KOPT-K1 (cell line): ENCODE results near the gene TMEM240.
"Not testable (repeated sequence)": the region's sequence is repeated elsewhere in the genome, so short reads cannot be mapped to it uniquely, and the experiment has no call there.

Experiments
- H3K27ac ChIP-seq: fragments of 200-600 bp; sonication (generic); 2 replicates; pipeline ENCODE4 v1.5.1; 2016; ENCODE audit warnings: antibody characterized with exemption, mild to moderate bottlenecking, low read depth, low read length; ENCODE audit not compliant: poor library complexity, severe bottlenecking
- H3K36me3 ChIP-seq: fragments of 200-600 bp; sonication (generic); 2 replicates; pipeline ENCODE4 v1.5.1; 2017; ENCODE audit warnings: antibody characterized with exemption, mild to moderate bottlenecking, low read length, moderate library complexity; ENCODE audit not compliant: insufficient read depth
- H3K9me3 ChIP-seq: fragments of 200-600 bp; sonication (generic); 2 replicates; pipeline ENCODE4 v1.5.1; 2017; ENCODE audit warnings: antibody characterized with exemption, low read length, mild to moderate bottlenecking; ENCODE audit not compliant: insufficient read depth, poor library complexity, severe bottlenecking

The TMEM240 gene

DNA sequence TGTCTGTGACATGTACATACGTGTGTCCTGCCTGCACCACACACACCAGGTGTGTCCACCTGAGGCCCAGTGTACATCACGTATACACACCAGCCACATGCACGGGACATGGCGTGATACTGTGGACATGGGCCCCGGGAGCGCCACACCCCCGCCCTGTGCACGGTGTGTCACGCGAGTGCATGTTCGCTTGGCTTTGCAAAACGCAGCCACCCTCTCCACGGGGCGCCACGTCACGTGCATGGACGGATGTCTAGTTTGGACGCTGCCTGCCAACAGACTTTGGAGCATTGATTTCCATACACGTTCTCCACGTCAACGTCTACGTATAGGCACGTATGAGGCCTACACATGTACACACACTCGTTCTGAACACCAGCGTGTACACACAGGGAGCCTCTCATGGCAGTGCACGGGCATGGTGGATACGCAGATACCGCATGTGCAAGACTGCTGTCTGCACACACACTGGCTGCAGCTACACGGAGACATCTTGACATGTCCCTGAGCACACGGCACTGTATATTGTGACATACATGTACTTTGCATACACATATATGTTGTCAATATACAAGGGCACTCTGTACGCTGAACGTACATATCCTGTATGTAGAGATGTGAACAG, 2.7 kb downstream of the TMEM240 start:
- H3K9me3 ChIP-seq, result no peaks in the 10 kb centered on the region
- H3K27ac ChIP-seq, result no peak overlapping the region
- H3K36me3 ChIP-seq, result peaks cover 53% of the 10 kb centered on the region

- Histone ChIP-seq H3K27ac (no peak overlapping the region), H3K9me3 (peaks cover 4% of the 10 kb centered on the region), H3K36me3 (peaks cover 51% of the 10 kb centered on the region)
These were observed 3.4 kb downstream of the TMEM240 start for GRCh38 chr1:1536938-1537546.

GRCh38 chr1:1536019-1536937, 4.1 kb downstream of the TMEM240 start:
- H3K36me3 ChIP-seq, result peaks cover 48% of the 10 kb centered on the region; the same call in 1 of the 2 replicates
- H3K9me3 ChIP-seq, result peaks cover 8% of the 10 kb centered on the region
- H3K27ac ChIP-seq, result no peak overlapping the region

DNA sequence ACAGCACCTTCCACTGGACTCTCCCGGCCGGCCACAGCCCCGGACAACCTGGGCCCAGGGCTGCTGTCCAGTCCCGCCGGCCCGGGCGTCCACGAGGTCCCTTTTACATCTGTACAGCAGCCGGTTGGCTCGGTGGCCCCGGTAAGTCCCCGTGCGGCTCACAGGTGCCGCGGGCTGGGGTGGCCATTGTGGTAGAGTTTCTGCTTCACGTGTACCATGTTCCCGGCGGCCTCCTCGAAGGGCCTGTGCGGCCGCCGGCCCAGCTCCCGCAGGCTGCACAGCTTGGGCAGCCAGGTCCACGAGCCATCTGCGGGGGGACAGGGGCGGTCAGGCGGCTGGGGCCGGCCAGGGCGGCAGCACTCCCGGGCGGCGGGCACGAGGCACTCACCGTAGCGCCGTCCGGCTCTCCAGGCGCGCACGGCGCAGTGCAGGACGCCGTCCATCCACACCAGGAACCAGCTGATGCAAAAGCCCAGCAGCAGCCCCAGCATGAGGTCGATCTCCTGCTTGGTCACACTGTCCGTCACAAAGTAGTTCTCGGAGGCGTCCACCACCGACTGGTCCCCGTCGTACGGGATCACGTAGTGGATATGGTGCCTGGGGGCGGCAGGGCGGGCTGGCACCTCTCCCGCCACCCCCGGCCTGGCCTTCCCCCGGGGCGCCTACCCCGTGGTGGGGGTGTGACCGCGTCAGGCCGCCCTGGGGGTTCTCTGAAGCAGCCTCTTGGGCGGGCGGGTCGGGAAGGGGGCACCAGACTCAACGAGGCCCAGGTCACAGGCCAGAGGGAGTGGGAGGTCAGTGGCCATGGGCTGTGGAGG, 5.0 kb downstream of the TMEM240 start:
- H3K36me3 ChIP-seq, result peaks cover 46% of the 10 kb centered on the region; the same call in 1 of the 2 replicates
- H3K27ac ChIP-seq, result no peak overlapping the region
- peaks cover 15% of the 10 kb centered on the region for H3K9me3 ChIP-seq

GRCh38 chr1:1534401-1535154, 5.8 kb downstream of the TMEM240 start:
- Histone ChIP-seq H3K36me3 (peaks cover 54% of the 10 kb centered on the region), H3K27ac (no peak overlapping the region), H3K9me3 (peaks cover 22% of the 10 kb centered on the region)

GRCh38 chr1:1533894-1534291, 6.5 kb downstream of the TMEM240 start:
- peaks cover 61% of the 10 kb centered on the region for H3K36me3 ChIP-seq
- H3K27ac ChIP-seq, result not testable (repeated sequence)
- peaks cover 24% of the 10 kb centered on the region for H3K9me3 ChIP-seq

DNA sequence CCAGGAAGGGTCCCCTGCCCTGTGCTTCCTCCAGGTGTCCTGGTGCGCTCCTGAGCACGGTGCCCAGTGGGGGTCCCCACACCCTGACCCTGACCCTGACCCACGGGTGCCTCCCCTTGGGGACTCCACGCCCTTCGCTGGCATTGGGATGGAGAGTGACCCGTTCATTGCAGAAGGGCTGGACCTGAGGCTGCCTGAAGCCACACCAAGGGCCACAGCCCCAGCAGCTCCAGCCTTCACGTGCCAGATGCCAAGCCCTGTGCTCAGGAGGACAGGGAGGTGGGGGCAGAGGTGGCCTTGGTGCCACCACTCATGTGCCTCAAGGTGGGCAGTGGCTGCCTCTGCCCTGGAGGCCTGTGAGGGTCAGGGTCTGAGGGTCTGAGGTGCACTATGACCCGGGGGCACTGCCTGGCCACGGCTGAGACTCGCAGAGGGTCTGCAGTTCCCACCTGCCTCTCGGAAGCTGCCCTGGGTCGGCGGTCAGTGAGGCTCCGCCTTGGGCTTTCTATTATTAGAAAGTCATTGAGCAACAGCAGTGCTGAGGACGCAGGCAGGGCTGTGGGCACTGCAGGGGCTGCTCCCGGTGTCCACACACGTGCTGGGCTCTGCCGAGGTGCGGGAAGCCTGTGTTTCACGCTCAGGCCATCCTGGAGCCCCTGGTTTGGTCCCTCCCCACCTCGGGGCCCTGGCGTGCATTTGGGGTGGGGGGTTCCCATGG, 7.1 kb downstream of the TMEM240 start:
- H3K27ac ChIP-seq, result not testable (repeated sequence)
- peaks cover 61% of the 10 kb centered on the region for H3K36me3 ChIP-seq

DNA sequence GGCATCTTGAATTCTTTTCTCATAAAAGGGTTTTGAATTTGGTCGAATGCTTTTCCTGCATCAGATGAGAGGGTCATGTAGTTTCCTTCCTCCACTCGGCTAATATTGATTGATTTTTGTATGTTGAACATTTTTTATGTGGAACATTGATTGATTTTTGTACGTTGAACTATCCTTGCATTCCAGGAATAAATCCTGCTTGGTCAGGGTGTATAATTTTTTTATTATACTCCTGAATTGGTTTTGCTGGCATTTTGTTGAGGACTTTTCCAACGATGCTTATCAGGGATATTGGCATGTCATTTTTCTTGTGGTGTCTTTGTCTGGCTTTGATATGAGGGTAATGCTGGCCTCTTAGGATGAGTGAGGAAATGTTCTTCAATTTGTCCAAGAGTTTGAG, 8.5 kb downstream of the TMEM240 start:
- Histone ChIP-seq H3K27ac (no peak overlapping the region), H3K36me3 (peaks cover 62% of the 10 kb centered on the region), H3K9me3 (peaks cover 24% of the 10 kb centered on the region)

More for the DNA sequence above, 7.1 kb downstream of the TMEM240 start:
- H3K9me3 ChIP-seq, result peaks cover 24% of the 10 kb centered on the region

- Histone ChIP-seq H3K9me3 (peaks cover 24% of the 10 kb centered on the region), H3K36me3 (peaks cover 65% of the 10 kb centered on the region), H3K27ac (no peak overlapping the region)
These were observed 10.5 kb downstream of the TMEM240 start for GRCh38 chr1:1529936-1530335.

DNA sequence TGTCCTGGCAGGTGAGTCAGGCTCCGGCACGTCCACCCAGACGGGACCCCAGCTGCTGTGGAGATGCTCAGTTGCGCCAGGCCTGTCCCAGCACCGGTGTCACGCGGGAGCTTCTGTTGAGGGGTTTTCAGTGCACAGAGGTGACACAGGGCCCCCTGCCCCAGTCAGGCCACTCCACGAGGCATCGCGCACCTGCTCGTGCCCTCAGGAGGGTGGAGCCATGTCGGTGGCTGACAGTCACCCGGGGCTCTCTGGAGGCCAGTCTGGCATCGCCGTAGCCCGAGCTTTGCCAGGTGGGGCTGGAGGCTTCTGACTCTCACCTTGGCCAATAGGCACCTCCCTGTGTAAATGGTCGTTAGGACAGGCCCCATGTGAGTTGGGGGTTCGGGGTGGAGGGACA, 11.1 kb downstream of the TMEM240 start:
- peaks cover 24% of the 10 kb centered on the region for H3K9me3 ChIP-seq
- no peak overlapping the region for H3K27ac ChIP-seq
- H3K36me3 ChIP-seq, result peaks cover 61% of the 10 kb centered on the region

DNA sequence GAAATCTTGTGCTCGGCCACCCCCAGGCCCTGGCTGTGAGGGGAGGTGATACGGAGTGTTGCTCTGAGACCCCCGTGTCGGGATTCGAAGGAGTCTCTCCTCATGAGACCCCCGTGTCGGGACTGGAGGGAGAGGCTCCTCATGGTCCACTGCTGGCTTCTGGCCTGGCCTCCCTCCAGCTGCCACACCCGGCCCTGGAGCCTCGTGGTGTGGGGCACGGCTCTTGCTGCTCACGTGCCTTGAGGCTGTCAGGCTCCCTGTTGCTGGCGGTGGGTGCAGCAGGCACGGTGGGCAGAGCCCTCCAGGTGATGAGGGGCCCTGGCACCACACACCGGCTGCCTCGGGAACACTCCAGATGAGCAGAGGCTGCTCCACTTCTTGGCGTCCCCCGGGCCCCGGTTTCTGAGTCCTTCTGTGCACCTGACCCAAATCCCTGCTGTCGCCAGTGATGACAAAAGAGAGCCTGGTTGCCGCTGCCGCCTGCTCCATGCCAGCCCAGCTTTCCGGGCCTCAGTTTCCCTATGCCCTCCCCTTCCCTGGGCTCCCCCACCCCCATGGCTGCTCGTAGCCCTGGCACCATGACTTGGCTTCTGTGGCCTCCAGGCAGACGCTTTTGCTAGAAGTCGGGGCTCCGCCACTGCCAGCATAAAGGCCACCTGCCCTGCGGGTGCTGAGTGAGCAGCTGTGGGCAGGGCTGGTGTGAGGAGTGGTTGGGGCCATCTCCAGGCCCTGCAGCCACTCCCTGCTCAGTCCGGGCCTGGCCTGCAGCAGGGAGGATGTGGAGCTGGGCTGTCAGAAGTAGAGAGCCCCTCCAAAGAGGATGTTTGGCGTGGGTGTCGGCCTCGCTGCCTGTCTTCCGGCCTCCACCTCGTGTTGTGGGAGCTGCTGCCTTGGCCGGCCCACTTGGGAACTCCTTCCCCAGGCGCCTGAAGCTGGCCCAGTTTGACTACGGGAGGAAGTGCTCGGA, 11.8 kb downstream of the TMEM240 start:
- Histone ChIP-seq H3K27ac (no peak overlapping the region), H3K9me3 (peaks cover 24% of the 10 kb centered on the region), H3K36me3 (peaks cover 59% of the 10 kb centered on the region)

GRCh38 chr1:1527092-1527816, 13.2 kb downstream of the TMEM240 start:
- no peak overlapping the region for H3K27ac ChIP-seq
- peaks cover 59% of the 10 kb centered on the region for H3K36me3 ChIP-seq
- H3K9me3 ChIP-seq, result peaks cover 22% of the 10 kb centered on the region
